Fibroblast of peridontal ligament (primary cell): Measurements from ENCODE around the gene LSP1.

Source experiments
- DNase-seq: peaks from one replicate; pipeline ENCODE4 v3.0.0-alpha.2; 2010; ENCODE audit errors: extremely low read depth

LSP1 gene

GRCh38 chr11:1837171-1838076 is 15.5 kb upstream of the LSP1 start:
- DNase-seq, result peak; percentile 47

GRCh38 chr11:1838077-1838425 is 14.8 kb upstream of the LSP1 start:
- no peak for DNase-seq

GRCh38 chr11:1838426-1839144 is 14.3 kb upstream of the LSP1 start, which contains the start of gene TNNI2:
TSS of gene TNNI2 (plus strand) at chr11:1838981. CDS start at chr11:1839697, 716 bp downstream.
- DNase-seq, result no peak

- no peak for DNase-seq
These were observed 13.5 kb upstream of the LSP1 start for GRCh38 chr11:1839204-1839923.

- DNase-seq, result no peak
These were observed 12.7 kb upstream of the LSP1 start for GRCh38 chr11:1839924-1840779.

GRCh38 chr11:1840780-1841480 is 12.0 kb upstream of the LSP1 start:
- DNase-seq, result no peak

GRCh38 chr11:1841511-1842148 is 11.3 kb upstream of the LSP1 start:
- DNase-seq, result no peak

GRCh38 chr11:1842149-1843097 is 10.5 kb upstream of the LSP1 start:
- no peak for DNase-seq

- DNase-seq, result no peak
These were observed 9.8 kb upstream of the LSP1 start for GRCh38 chr11:1843098-1843473.

GRCh38 chr11:1843796-1844195 is 9.1 kb upstream of the LSP1 start:
- no peak for DNase-seq

GRCh38 chr11:1844221-1845094 is 8.4 kb upstream of the LSP1 start:
- DNase-seq, result no peak

- no peak for DNase-seq
These were observed 7.8 kb upstream of the LSP1 start for GRCh38 chr11:1845095-1845429.

- DNase-seq, result no peak
These were observed 7.1 kb upstream of the LSP1 start for GRCh38 chr11:1845561-1846452.

GRCh38 chr11:1846453-1846932 is 6.4 kb upstream of the LSP1 start:
- no peak for DNase-seq

- DNase-seq, result no peak
These were observed 5.7 kb upstream of the LSP1 start for GRCh38 chr11:1847006-1847735.

GRCh38 chr11:1847926-1848639 is 4.8 kb upstream of the LSP1 start:
- no peak for DNase-seq
